Cardiac fibroblast (primary cell): ENCODE results near the gene PTPN11.

ENCODE experiments used
- DNase-seq, 2 donors: peaks; one replicate each; pipeline versions ENCODE4 v3.0.0 to v3.0.0-alpha.2; 2010; ENCODE audit warnings: low read depth in 2 of 2
- H3K4me3 ChIP-seq, 2 donors: replicated peaks in 1 of 2; 1 replicate in 1 of 2; 2 replicates in 1 of 2; pipeline ENCODE4 v1.5.1; 2011; ENCODE audit warnings: low read depth in 2 of 2, low read length in 2 of 2, mild to moderate bottlenecking in 2 of 2, moderate library complexity in 1 of 2
- CTCF ChIP-seq: IDR thresholded peaks from one replicate; pipeline ENCODE4 v1.5.1; 2011; ENCODE audit warnings: low read depth, mild to moderate bottlenecking, low read length, inconsistent platforms

PTPN11 gene

GRCh38 chr12:112458330-112458729 lies 39.6 kb downstream of the PTPN11 start:
- no peak for TF ChIP-seq CTCF
- DNase-seq, result no peak
- no peak overlapping the region for H3K4me3 ChIP-seq

- DNase-seq, result no peak
- TF ChIP-seq CTCF, result no peak
- no peak overlapping the region for H3K4me3 ChIP-seq
These were observed 40.0 kb downstream of the PTPN11 start for GRCh38 chr12:112458751-112459150.

- no peak overlapping the region for H3K4me3 ChIP-seq
- TF ChIP-seq CTCF, result no peak
- no peak for DNase-seq
These were observed 44.7 kb downstream of the PTPN11 start for GRCh38 chr12:112463478-112463877.

GRCh38 chr12:112464605-112465004 lies 45.9 kb downstream of the PTPN11 start:
- no peak overlapping the region for H3K4me3 ChIP-seq
- TF ChIP-seq CTCF, result no peak
- DNase-seq, result no peak

GRCh38 chr12:112466011-112466422 lies 47.3 kb downstream of the PTPN11 start:
- no peak for TF ChIP-seq CTCF

GRCh38 chr12:112466835-112467234 lies 48.1 kb downstream of the PTPN11 start:
- DNase-seq, result no peak
- H3K4me3 ChIP-seq, result no peak overlapping the region
- TF ChIP-seq CTCF, result no peak

More at GRCh38 chr12:112466011-112466422, 47.3 kb downstream of the PTPN11 start:
- no peak overlapping the region for H3K4me3 ChIP-seq
- DNase-seq, result no peak

GRCh38 chr12:112468046-112468445 lies 49.3 kb downstream of the PTPN11 start:
- no peak for TF ChIP-seq CTCF
- no peak overlapping the region for H3K4me3 ChIP-seq
- DNase-seq, result no peak
